ENCODE results near the gene NT5C3A. TPM values are rescaled to one million over a fixed set of nuclear protein-coding genes. Genes with fewer than 3 reads are reported as not detected.
A peak's percentile ranks its signal among the peaks of the same experiment; 100 is the strongest.

NT5C3A gene
- total RNA-seq, 4 donors from 2014 or later, result 9.0 to 115 (median 55.7) TPM

DNA sequence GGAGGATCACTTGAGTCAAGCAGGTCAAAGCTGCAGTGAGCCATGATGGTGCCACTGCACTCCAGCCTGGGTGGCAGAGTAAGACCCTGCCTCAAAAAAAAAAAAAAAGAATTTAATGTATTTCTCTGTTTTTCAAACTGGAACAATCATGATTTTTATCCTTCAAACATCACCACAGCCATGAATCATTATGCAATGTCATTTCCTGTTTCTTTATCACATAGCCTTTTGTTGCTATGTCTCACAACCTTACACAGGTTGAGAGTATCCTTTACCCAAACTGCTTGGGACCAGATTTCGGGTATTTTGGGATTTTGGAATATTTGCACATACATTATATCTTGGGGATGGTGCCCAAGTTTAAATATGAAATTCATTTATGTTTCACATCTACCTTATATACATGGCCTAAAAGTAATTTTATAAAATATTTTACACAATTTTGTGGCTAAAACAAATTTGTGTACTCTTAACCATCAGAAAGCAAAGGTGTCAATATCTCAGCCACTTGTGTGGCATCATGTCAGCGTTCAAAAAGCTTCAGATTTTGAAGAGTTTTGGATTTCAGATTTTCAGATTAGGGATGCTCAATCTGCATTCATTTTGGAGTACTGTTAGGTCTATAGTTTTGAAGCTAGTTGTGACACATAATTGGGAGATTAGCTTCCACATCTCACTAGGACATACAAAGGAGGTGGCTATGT is 8.2 kb downstream of the NT5C3A start:
- DNase-seq, result no peak
- no peak overlapping the region for H3K4me3 ChIP-seq
- WGBS, 2 donors (ENCODE audit: low coverage in 1 of 2), result 79 to 95% methylated on average over 2 of the region's 2 CpGs
- in situ Hi-C loops (cut with MboI; ENCODE audit: low pct_ligation_motif_present in 1 of 4, low pct_unique_long_range_greater_than_20kb in 1 of 4, low sequenced_read_pairs in 3 of 4) (no loop called here), intact Hi-C loops (cut with DNase I; ENCODE audit: low total_unique reads) (no loop called here)
- H3K9me3 ChIP-seq, result no peaks in the 10 kb centered on the region
- no peaks in the 10 kb centered on the region for H3K27me3 ChIP-seq
- TF ChIP-seq POLR2AphosphoS5 (IDR thresholded peaks at IDR 0.05), result no peak
- no peak for TF ChIP-seq POLR2A (IDR thresholded peaks at IDR 0.05)
- TF ChIP-seq, protein P1, sequence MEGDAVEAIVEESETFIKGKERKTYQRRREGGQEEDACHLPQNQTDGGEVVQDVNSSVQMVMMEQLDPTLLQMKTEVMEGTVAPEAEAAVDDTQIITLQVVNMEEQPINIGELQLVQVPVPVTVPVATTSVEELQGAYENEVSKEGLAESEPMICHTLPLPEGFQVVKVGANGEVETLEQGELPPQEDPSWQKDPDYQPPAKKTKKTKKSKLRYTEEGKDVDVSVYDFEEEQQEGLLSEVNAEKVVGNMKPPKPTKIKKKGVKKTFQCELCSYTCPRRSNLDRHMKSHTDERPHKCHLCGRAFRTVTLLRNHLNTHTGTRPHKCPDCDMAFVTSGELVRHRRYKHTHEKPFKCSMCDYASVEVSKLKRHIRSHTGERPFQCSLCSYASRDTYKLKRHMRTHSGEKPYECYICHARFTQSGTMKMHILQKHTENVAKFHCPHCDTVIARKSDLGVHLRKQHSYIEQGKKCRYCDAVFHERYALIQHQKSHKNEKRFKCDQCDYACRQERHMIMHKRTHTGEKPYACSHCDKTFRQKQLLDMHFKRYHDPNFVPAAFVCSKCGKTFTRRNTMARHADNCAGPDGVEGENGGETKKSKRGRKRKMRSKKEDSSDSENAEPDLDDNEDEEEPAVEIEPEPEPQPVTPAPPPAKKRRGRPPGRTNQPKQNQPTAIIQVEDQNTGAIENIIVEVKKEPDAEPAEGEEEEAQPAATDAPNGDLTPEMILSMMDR (IDR thresholded peaks at IDR 0.05), result no peak
- no peak for TF ChIP-seq EP300 (IDR thresholded peaks at IDR 0.05; ENCODE audit: low read depth)
- H3K36me3 ChIP-seq, result no peaks in the 10 kb centered on the region
- H3K4me1 ChIP-seq, result peaks cover 0 to 42% (median 13%) of the 10 kb centered on the region in 4 donors
- H3K27ac ChIP-seq, result no peak overlapping the region

DNA sequence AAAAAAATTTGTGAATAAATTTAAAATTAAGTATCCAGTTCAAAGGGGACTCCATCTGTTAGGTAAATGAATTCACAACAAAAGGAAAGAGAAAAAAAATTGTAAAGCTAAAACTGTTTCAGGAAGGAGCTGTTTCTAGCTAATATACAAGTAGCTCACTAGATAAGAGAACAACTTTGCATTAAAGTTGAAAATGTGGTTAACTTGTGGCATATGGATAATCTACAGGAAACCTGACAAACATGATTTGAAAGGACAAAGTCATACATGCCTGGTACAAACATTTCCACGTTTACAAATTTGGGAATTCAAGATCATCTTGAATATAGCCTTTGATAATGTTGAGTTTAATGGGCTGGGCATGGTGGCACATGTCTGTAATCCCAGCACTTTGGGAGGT is 8.9 kb downstream of the NT5C3A start:
- Histone ChIP-seq H3K36me3 (no peaks in the 10 kb centered on the region), H3K4me3 (no peak overlapping the region), H3K9me3 (no peaks in the 10 kb centered on the region), H3K4me1 (peaks cover 0 to 41% (median 13%) of the 10 kb centered on the region in 4 donors), H3K27me3 (no peaks in the 10 kb centered on the region), H3K27ac (no peak overlapping the region)
- WGBS, 2 donors (ENCODE audit: low coverage in 1 of 2), result 40 to 43% methylated on average over 1 of the region's 1 CpG
- in situ Hi-C loops (cut with MboI; ENCODE audit: low pct_ligation_motif_present in 1 of 4, low pct_unique_long_range_greater_than_20kb in 1 of 4, low sequenced_read_pairs in 3 of 4), result no loop called here
- no peak for TF ChIP-seq POLR2A (IDR thresholded peaks at IDR 0.05)
- TF ChIP-seq EP300 (IDR thresholded peaks at IDR 0.05; ENCODE audit: low read depth), result no peak
- TF ChIP-seq POLR2AphosphoS5 (IDR thresholded peaks at IDR 0.05), result no peak
- TF ChIP-seq, protein P1 (IDR thresholded peaks at IDR 0.05), result no peak
- no peak for DNase-seq
- intact Hi-C loops (cut with DNase I; ENCODE audit: low total_unique reads), result no loop called here

DNA sequence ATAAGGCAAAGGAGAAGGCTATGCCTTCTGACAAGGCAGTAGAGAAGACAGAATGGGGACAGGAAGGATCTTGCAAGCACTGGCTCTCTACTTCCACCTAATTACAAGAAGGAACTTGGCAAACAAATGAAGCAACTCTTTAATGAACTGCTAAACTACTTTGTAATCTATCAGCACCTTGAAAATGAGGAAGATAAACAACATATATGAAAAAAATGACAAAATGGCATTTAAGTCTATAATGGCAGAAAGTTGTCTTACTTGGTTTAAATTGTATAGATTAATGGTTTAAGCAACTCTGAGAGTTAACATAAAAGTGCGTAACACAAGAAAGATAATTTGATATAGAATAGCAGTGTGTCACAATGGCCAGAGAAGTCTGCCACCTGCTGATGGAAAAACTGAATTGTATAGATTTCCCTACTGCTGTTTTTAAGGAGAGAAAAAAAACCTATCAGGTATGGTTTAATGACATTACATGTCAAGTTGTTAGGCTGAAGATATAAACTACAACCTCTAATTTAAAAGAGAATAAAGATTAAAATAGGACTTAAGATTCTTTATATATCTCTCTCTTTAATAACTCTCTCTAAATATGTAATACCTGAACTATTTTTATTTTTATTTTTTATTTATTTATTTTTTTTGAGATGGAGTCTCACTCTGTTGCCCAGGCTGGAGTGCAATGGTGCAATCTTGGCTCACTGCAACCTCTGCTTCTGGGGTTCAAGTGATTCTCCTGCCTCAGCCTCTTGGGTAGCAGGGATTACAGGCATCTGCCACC is 11.8 kb downstream of the NT5C3A start:
- in situ Hi-C loops (cut with MboI; ENCODE audit: low pct_ligation_motif_present in 1 of 4, low pct_unique_long_range_greater_than_20kb in 1 of 4, low sequenced_read_pairs in 3 of 4), result no loop called here
- intact Hi-C loops (cut with DNase I; ENCODE audit: low total_unique reads), result no loop called here
- TF ChIP-seq, protein P1 (IDR thresholded peaks at IDR 0.05), result peak; percentile 56 to 79 (median 70)
- TF ChIP-seq POLR2A (IDR thresholded peaks at IDR 0.05), result no peak
- H3K9me3 ChIP-seq, result no peaks in the 10 kb centered on the region
- no peaks in the 10 kb centered on the region for H3K27me3 ChIP-seq
- no peaks in the 10 kb centered on the region for H3K36me3 ChIP-seq
- H3K4me1 ChIP-seq, result peaks cover 0 to 66% (median 20%) of the 10 kb centered on the region in 4 donors
- 0 to 7% methylated on average over 1 of the region's 1 CpG for WGBS, 2 donors (ENCODE audit: low coverage in 1 of 2)
- H3K27ac ChIP-seq, result peak overlapping the region; percentile 59 to 79 (median 68)
- H3K4me3 ChIP-seq, result no peak overlapping the region
- DNase-seq, result no peak

DNA sequence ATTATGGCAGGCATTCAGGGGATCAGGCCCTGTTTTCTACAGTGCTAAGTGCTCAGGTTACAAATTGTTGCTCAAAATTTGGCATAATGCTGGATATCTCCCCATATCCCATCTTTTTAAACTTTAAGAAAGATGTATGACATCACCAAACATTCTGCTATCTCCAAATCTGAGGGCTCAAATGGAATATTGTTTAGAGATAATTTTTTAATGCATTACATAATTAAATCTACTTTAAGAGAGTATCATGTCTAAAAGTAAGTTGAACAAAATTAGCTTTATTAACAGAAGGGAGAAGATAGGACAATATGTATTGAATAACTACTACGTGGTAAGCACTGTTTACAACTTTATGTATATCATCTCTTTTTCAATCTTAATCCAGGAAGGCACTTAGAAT is 13.9 kb downstream of the NT5C3A start:
- no peaks in the 10 kb centered on the region for H3K27me3 ChIP-seq
- in situ Hi-C loops (cut with MboI; ENCODE audit: low pct_ligation_motif_present in 1 of 4, low pct_unique_long_range_greater_than_20kb in 1 of 4, low sequenced_read_pairs in 3 of 4), result no loop called here

More for the DNA sequence above, 13.9 kb downstream of the NT5C3A start:
- TF ChIP-seq EP300 (IDR thresholded peaks at IDR 0.05; ENCODE audit: low read depth), result no peak
- TF ChIP-seq POLR2A (IDR thresholded peaks at IDR 0.05), result no peak
- no peak for TF ChIP-seq POLR2AphosphoS5 (IDR thresholded peaks at IDR 0.05)
- TF ChIP-seq, protein P1 (IDR thresholded peaks at IDR 0.05), result no peak
- DNase-seq, result no peak
- intact Hi-C loops (cut with DNase I; ENCODE audit: low total_unique reads), result no loop called here
- H3K27ac ChIP-seq, result no peak overlapping the region
- no peak overlapping the region for H3K4me3 ChIP-seq
- H3K4me1 ChIP-seq, result peaks cover 5 to 82% (median 35%) of the 10 kb centered on the region in 4 donors
- WGBS, 2 donors (ENCODE audit: low coverage in 1 of 2), result 76 to 87% methylated on average over 1 of the region's 1 CpG
- H3K9me3 ChIP-seq, result no peaks in the 10 kb centered on the region
- no peaks in the 10 kb centered on the region for H3K36me3 ChIP-seq

Measured in transverse colon (tissue), 4 donors.